Ishikawa (cell line): ENCODE measurements around the gene BANP.

Experiments
- CEBPB ChIP-seq: IDR thresholded peaks from 2 replicates; pipeline ENCODE4 v1.6.1; 2012
- CREB1 ChIP-seq: IDR thresholded peaks from 2 replicates; pipeline ENCODE4 v1.6.1; 2012; ENCODE audit warnings: low read depth
- EGR1 ChIP-seq: IDR thresholded peaks from 2 replicates; pipeline ENCODE4 v1.6.1; 2012
- RAD21 ChIP-seq: IDR thresholded peaks from 2 replicates; pipeline ENCODE4 v1.6.1; 2012; ENCODE audit warnings: low read depth
- YY1 ChIP-seq: IDR thresholded peaks from 2 replicates; pipeline ENCODE4 v1.6.1; 2012; ENCODE audit warnings: low read depth
- TF ChIP-seq, protein P1 (sequence below): IDR thresholded peaks from 2 replicates; pipeline ENCODE4 v1.6.1; 2012
- TF ChIP-seq, protein P2 (sequence below): IDR thresholded peaks from 2 replicates; pipeline ENCODE4 v1.6.1; 2012
- TF ChIP-seq, protein P3 (sequence below): IDR thresholded peaks from 2 replicates; pipeline ENCODE4 v1.6.1; 2012; ENCODE audit warnings: low read depth, mild to moderate bottlenecking

DNA sequence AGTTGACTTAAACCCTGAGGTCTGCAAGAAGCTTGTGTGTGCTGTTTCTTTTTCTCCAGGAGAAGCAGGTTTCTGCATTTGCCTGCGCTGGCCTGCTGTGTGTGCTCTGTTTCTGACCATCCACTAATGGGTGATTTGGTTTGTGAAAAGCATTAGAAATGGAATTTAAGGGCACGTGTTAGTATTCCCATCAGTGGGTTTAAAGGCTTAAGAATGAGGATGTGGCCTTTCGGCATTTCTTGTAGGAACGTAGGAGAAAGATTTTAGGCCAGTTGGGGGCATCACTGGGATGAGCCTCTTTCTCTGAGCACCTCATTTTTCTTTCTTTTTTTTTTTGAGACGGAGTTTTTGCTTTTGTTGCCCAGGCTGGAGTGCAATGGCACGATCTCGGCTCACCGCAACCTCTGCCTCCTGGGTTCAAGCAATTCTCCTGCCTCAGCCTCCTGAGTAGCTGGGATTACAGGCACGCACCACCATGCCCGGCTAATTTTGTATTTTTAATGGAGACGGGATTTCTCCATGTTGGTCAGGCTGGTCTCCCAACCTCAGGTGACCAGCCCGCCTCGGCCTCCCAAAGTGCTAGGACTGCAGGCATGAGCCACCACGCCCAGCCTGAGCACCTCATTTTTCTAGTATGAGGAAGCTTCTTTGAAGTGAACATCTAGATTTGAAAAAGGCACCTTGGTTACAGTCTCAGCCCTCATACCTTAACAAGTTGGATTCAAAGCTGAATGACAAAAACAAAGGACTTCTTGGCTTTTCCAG, 110.3 kb downstream of the BANP start:
- TF ChIP-seq RAD21 (no peak), YY1 (no peak), CREB1 (no peak), CEBPB (no peak), EGR1 (no peak)
- TF ChIP-seq, protein P1, sequence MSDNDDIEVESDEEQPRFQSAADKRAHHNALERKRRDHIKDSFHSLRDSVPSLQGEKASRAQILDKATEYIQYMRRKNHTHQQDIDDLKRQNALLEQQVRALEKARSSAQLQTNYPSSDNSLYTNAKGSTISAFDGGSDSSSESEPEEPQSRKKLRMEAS: no peak
- TF ChIP-seq, protein P2, sequence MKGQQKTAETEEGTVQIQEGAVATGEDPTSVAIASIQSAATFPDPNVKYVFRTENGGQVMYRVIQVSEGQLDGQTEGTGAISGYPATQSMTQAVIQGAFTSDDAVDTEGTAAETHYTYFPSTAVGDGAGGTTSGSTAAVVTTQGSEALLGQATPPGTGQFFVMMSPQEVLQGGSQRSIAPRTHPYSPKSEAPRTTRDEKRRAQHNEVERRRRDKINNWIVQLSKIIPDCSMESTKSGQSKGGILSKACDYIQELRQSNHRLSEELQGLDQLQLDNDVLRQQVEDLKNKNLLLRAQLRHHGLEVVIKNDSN: no peak
- TF ChIP-seq, protein P3, sequence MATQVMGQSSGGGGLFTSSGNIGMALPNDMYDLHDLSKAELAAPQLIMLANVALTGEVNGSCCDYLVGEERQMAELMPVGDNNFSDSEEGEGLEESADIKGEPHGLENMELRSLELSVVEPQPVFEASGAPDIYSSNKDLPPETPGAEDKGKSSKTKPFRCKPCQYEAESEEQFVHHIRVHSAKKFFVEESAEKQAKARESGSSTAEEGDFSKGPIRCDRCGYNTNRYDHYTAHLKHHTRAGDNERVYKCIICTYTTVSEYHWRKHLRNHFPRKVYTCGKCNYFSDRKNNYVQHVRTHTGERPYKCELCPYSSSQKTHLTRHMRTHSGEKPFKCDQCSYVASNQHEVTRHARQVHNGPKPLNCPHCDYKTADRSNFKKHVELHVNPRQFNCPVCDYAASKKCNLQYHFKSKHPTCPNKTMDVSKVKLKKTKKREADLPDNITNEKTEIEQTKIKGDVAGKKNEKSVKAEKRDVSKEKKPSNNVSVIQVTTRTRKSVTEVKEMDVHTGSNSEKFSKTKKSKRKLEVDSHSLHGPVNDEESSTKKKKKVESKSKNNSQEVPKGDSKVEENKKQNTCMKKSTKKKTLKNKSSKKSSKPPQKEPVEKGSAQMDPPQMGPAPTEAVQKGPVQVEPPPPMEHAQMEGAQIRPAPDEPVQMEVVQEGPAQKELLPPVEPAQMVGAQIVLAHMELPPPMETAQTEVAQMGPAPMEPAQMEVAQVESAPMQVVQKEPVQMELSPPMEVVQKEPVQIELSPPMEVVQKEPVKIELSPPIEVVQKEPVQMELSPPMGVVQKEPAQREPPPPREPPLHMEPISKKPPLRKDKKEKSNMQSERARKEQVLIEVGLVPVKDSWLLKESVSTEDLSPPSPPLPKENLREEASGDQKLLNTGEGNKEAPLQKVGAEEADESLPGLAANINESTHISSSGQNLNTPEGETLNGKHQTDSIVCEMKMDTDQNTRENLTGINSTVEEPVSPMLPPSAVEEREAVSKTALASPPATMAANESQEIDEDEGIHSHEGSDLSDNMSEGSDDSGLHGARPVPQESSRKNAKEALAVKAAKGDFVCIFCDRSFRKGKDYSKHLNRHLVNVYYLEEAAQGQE: no peak
